GM20000 (cell line): ENCODE data around the gene PRSS3.
"Not testable (repeated sequence)": the region's sequence is repeated elsewhere in the genome, so short reads cannot be mapped to it uniquely, and the experiment has no call there.

Source experiments
- DNase-seq: peaks from one replicate; pipeline ENCODE4 v3.0.0; 2012; ENCODE audit warnings: low spot score
- CTCF ChIP-seq: IDR thresholded peaks from 2 replicates; pipeline ENCODE4 v1.5.1; 2012; ENCODE audit warnings: mild to moderate bottlenecking, control low read depth; ENCODE audit errors: extremely low read depth, missing control alignments

The PRSS3 gene

GRCh38 chr9:33843312-33843961, 48.1 kb downstream of the PRSS3 start:
- TF ChIP-seq CTCF, result no peak
- no peak for DNase-seq

- no peak for TF ChIP-seq CTCF
- no peak for DNase-seq
These were observed 50.9 kb downstream of the PRSS3 start for GRCh38 chr9:33846231-33846630.

GRCh38 chr9:33847894-33848205, 52.5 kb downstream of the PRSS3 start:
- DNase-seq, result not testable (repeated sequence)
